GM18526 (cell line): ENCODE results near the gene ATP1B3.

Source experiments
- POLR2A ChIP-seq: IDR thresholded peaks from 3 replicates; pipeline ENCODE4 v1.6.1; 2011; ENCODE audit not compliant: insufficient read length; ENCODE audit errors: extremely low read depth

Gene ATP1B3

DNA sequence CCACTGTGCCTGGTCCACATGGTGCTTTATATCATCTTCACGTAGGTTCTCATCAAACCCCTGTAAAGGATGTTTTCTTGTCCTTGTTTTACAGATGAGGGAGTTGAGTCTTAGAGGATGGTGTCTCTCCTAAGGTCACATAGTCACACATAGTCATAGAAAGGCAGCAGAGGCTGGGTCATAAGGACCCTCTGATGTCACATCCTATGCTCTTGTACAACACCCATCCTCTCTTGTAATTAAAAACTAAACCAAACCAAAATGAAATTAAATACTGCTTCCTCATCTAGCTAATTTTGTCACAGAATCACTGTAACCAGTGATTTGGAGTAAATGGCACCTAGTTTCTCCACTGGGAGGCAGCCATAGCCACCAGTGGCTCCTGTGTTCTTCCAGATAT, 21.8 kb upstream of the ATP1B3 start:
- no peak for TF ChIP-seq POLR2A

DNA sequence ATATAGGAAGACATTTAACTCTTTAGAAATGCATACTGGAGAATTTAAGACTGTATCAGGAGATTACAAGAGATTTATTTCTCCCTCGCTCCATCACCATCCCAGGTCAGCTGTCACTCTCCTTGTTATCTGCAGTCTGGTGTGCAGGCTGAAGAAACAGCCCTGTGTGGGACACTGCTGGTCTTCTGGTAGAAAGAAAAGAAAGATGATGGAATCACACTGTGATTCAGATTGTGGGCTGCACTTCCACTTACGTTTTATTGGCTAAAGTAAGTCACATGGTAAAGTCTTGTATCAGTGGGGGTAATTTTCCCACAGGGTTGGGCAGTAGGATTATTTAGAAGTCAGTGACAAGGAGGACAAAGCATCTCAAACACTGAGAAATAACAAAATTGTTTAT, 18.1 kb upstream of the ATP1B3 start:
- TF ChIP-seq POLR2A: no peak

DNA sequence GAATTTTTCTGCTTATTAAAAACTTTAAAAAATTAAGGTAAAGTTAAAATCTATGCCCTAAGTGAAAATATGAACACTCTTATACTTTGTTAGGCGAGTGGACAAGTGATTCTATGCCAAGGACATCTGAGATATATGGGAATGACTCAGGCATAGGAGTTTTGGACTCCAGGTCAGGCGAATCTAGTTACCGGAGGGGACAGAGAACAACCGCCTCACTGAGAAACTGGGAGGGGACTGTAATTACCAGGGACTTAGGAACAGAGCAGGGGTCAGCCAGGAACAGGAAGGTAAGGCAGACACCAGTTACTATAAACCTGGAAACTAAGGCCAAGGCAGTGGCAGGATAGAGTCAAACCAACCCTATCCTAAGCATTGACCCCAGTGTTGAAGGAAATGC, 16.8 kb upstream of the ATP1B3 start:
- no peak for TF ChIP-seq POLR2A

DNA sequence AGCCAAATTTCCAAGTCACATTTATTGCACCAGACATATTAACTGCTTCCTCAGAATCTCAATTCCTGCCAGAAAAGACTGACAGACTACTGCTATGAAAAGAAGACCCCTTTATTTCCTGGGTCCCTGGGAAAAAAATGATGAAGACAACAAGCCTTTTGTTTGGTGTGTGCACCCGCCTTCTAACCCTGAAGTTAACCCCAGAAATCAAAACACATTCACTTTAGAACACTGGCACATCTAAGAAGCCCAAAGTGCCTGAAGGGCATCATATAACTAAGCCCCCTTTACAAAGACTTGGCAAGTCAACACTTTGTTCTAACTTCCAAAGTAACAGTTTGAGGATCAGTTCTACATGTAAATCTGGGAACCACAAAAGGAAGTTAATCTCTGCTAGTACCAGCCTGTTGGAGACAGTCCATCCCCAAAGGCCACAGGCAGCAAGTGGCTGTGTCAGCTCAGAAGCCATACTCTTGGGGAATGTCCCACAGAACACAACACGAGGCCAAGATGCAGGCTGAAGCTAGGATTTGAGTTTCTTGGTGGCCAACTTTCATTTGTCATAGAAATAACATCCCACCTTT, 16.3 kb upstream of the ATP1B3 start:
- TF ChIP-seq POLR2A: no peak

DNA sequence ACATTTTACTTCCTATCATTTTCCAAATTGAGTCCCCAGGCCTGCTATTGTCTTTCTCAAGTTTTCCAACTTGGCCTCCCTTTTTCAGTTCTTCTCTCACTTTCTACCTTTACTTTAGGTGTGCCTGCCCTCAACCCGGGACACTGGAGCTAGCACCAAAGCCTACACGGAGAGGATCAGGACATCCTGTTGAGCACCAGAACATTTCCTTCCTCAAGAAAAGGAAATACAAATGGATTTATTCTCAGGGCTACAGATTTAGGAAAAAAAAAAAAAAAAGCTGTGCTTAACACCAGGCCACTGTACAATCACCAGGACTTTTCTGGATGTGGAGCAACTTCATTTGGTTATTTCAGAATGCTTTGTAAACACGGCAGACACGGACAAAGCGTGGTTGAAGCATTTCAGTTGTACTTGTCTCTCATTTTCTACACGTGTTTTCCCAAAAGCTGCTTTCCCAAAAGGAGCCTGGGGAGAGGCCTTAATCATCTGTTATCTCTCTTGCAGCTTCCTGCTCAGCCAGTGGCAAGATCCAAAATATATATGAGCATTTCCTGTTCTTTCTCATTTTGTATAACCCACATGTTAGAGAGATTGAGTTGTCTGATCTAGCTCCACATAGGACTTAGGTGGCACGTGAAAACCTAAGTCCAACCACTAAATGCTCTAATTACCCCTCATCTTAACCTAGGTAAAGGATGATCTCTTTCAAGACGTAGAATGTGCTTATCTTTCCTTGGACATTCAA, 15.5 kb upstream of the ATP1B3 start:
- TF ChIP-seq POLR2A: no peak

DNA sequence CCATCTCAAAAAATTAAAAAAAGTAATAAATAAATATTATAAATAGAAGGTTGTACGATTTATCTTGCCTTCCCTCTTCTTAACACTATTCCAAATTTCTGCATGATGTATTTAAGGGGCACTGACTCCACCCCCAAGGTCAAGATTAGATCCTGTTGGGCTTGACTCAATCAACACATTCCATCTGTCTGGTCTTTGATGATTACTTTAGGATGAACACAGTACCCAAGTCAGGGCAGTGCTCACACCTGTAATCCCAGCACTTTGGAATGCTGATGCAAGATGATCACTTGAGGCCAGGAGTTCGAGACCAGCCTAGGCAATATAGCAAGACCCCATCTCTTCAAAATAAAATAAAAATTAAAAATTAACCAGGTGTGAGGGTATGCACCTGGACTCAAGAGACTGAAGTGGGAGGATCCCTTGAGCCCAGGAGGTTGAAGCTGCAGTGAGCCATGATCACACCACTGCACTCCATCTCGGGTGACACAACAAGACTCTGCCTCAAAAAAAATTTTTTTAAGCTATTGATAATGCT, 14.1 kb upstream of the ATP1B3 start:
- TF ChIP-seq POLR2A: no peak

DNA sequence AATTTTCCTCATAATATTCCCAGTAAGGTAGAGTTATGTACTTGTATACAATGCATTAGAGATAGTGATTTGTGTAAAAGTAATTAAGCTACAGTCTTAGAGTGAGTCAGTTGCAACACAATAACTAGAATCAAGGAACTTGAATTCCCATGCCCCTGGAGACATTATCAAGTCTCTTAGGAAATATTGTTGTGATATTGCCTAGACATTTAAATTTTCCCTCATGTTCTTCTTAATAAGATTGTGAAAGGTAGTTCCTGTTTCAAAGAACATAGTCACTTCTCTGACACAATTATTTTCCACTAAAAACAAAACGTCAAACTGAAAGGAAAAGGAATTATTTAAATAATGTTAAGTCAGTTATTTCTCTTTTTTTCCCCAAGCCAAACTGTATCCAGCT, 13.0 kb upstream of the ATP1B3 start:
- no peak for TF ChIP-seq POLR2A

DNA sequence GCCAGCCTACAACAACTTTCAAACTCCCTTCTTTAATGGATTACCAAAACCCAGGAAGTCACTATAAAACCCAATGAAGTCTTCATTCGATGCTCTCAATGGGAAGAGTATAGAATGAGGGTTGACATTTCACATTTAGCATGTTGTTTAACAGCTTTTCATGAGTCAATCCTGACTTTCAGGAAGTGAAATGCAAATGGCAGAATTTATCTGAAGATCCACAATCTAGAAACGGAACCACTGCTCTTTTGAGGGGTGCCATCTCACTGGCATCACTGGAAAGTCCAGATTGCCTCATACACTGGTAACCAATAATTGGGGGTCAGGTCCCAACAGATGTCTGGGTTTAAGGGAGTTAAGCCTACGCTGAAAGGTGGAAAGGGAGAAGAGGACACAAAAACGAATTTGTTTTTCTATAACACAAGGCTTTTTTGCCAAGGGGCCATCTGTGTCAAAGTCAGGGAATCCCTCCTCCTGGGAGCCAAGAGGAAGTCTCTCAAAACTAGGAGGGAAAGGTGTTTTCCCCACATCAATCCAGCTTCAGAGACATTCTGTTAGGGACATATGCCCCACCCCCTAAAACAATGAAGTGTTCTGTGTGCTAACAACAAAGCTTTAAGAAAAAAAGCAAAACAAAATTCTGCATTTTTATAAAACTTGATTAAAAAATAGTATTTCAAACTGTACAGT, 12.0 kb upstream of the ATP1B3 start:
- no peak for TF ChIP-seq POLR2A

DNA sequence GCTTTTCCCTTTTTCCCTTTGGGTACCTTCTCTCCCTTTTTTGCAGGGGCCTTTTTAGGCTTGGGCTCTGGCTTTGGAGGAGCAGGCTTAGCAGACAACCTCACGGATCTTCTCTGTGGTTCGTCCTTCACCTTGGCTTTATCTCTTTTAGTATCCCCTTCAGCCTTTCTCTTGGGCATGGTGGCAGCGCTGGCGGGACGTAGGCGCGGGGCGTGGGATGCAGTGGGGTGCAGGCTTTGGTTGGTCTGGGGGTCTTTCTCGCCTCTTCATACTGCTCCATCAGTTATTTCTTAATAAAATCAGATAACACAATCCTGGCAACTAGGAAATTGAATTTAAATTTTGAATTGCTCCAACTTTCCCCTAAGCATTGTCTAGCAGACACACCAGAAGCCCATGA, 11.3 kb upstream of the ATP1B3 start:
- TF ChIP-seq POLR2A: no peak

DNA sequence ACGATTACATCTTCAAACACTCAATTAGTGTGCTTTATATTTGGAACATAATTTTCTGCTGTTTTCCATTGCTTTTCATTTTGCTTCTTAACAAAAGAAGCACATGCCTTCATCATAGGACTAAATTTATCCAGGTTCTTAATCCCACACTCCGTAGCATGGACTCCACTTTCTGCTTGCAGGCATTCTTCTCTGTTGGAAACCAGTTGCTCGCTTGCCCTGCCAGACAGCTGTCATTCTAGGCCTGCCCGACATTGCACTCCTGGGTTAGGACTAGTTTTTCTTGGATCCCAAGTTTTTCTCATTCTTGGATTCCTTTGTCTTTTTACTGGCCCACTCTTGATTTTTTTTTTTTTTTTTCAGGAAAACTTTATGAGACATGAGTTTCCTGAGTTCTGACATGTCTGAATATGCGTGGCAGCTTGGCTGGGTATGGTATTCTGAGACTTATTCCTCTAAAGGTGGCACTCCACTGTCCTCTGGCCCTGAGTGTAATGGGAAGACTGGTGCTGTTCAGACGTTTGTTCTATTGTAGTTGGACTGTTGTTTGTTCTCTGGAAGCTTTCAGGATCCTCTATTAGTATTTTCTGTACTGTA, 6.3 kb upstream of the ATP1B3 start:
- TF ChIP-seq POLR2A: no peak

DNA sequence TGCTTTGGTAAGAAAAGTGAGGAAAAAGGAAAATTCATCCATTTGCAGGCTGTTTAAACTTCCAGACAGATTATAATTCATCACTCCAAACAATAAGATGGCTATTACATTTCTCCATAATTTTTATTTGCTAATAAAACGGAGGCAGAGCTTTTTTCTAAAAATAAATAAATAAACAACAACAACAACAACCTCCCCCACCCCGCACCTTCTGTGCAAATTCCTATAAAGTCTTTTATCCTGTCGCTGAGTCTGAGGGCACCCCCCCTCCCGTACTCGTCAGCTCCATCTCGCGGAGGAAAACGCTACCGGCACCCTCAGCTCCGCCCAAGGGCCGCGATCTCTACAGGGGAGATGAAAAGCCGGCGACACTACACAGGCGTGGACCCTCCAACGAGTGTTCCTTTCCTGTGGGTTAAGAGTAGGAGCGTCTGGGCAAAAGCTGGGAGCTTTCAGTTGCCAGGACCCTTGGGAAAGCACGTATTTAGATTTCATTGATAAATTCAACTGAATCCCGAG, 1.0 kb upstream of the ATP1B3 start:
- no peak for TF ChIP-seq POLR2A

DNA sequence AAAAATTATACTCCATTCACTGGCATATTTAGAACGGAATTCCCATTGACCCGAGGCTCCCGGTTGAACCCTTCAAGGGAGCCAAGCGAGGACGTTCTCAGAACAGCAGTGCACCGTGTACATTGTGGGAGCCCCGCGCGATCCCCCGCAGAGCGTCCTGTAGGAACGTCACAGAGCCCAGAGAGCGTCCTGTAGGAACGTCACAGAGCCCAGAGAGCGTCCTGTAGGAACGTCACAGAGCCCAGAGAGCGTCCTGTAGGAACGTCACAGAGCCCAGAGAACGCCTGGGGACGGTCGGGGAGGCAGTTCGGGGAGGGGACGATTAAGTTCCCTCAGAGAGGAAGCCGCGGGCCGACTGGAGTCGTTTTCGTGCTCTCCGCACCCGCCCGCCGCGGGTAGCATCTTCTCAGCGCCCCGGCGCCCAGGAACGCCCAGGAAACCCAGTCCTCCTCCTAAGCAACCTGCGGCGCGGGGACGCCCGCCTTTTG, 506 bp upstream of the ATP1B3 start:
- peak; percentile 41 for TF ChIP-seq POLR2A

DNA sequence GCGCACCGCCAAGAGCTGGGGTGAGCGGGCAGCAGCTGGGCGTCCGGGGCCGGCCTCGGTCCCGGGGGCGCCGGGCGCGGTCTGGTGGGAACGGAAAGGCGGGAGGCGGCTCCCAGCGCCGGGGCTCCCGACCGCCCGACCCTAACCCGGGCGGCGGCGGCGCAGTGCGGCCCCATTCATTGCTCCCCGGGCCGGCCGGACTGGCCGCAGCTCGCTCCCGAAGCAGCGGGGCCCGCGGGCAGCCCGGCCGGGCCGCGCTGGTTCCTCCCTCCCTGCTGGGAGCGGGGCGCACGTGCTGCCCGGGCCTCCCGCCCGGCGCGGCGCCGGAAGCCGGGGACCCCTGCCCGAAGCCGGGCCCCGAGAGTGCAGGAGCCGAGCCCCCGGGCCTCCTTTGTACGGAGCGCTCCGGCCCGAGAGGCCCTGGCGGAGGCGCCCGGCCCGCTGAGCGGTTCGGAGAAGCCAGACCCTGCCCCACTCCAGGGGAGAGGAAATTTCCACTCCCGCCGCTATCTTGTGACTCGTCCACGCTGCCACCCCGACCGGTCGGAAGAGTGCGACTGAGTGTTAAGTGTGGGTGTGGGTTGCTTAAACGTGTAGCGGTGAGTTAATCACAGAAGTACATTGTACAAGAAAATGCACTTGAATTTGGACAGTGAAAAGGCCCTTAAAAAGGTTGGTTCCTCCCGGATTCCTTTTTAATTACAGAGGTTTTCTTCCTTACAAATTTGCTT, 613 bp downstream of the ATP1B3 start:
- TF ChIP-seq POLR2A: no peak

DNA sequence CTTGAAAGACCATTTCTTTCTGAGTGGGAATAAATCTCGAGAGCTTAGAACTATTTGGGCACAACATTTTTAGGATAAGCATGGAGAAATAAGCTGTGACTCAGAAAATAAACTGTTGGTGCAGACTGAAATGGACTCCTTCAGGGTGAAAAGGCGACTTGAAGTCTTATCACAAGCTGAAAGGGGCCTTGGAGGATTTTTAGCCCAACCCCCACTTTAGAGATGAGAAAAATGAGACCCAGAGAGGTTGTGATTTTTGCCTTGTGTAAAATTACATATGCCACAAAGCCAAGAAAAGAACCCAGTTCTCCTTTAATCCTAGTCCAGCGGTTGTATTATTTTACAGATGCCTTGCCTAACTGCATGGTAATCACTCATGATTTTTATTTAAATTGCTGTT, 1.5 kb downstream of the ATP1B3 start:
- TF ChIP-seq POLR2A: no peak

DNA sequence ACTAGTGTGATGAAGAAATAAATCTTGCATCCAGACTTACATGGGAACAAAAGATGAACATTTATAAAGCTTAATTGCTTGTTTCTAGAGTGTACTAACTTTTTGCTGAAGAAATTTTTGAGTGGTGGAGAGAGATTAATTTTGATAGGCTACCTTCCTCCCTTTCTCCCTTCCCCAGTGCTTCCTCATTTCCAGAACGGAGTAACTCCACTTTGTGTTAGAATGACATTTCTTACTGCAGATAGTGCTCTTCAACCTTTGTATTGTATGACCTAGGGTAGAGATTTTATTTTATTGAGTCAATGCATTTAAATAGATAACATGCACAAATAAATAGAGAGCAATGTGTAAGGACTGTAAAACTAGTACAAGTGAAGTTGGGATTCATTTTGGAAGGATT, 1.9 kb downstream of the ATP1B3 start:
- TF ChIP-seq POLR2A: no peak

DNA sequence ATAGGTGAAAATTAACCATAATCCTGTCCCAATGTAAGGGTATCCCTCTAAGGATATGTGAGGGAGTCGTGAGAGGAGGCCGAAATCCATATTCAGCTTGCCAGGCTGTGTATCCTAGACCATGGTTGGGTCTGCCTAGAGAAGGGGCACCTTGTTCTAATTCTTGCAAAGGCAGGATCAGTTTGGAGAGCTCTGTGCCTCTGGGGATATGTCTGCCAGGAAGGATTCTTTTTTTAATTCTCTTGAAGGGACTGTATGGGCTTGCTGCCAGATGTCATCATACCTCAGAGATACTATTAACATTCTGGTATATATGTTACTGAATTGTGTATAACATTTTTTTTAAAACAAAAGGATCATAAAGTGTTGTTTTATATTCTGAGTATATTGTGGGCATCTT, 2.4 kb downstream of the ATP1B3 start:
- no peak for TF ChIP-seq POLR2A
